ENCODE measurements around the gene PTPN20.

Gene PTPN20

GRCh38 chr10:47049056-47049851 lies 138.0 kb downstream of the PTPN20 start:
- no peak for DNase-seq

- DNase-seq: no peak
These were observed 138.7 kb downstream of the PTPN20 start for GRCh38 chr10:47049906-47050305.

GRCh38 chr10:47050618-47051455 lies 139.6 kb downstream of the PTPN20 start:
- no peak for DNase-seq

GRCh38 chr10:47051741-47052238 lies 140.6 kb downstream of the PTPN20 start:
- DNase-seq: no peak
